NCI-H2081 (cell line): ENCODE measurements around the gene AUTS2.

Experiments
- DNase-seq, 2 experiments: peaks; one replicate each; lab custom pipeline; 2025; lab: John Stamatoyannopoulos, UW

The AUTS2 gene

GRCh38 chr7:70188901-70189650 is 590.8 kb downstream of the AUTS2 start:
- no peak for DNase-seq

DNA sequence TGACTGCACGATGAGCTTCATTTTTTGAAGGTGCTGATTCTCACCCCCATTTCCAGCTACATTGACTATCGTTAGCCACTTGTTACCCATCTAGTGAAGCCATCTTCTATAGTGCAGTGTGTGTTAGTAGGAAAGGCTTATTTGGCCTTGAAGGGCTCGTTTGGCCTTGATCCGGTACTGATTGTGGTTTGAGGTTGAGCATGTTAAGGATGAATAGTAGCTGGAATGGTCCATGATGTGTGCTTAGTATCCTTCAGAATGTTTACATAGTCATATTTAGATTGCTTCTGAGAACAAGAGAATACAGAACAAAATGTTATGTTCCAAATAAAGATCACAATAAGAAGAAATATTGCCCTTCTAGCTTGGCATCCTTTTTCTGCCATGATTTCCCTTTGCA is 591.5 kb downstream of the AUTS2 start:
- DNase-seq = no peak

DNA sequence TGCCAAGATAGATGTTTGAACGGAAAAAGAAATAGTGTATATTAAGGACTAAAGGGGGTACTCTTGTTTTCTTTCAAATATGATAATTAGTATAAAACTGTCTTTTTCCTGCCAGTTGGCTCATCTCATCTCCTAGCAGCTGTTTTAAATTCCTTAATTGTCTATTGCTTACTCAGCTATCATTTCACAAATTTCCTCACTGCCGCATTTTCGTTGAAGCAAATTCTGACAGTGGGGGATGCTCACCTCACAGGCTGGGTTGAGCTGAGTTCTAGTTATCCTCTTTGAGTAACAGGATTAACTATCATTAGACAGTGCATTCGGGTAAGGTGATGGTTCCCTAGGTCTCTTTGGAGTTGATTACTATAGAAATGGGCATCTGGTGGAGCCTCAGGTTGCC is 592.0 kb downstream of the AUTS2 start:
- DNase-seq = no peak

- peak; percentile 52 to 67 for DNase-seq
Measured at GRCh38 chr7:70193514-70193913, 595.2 kb downstream of the AUTS2 start.

DNA sequence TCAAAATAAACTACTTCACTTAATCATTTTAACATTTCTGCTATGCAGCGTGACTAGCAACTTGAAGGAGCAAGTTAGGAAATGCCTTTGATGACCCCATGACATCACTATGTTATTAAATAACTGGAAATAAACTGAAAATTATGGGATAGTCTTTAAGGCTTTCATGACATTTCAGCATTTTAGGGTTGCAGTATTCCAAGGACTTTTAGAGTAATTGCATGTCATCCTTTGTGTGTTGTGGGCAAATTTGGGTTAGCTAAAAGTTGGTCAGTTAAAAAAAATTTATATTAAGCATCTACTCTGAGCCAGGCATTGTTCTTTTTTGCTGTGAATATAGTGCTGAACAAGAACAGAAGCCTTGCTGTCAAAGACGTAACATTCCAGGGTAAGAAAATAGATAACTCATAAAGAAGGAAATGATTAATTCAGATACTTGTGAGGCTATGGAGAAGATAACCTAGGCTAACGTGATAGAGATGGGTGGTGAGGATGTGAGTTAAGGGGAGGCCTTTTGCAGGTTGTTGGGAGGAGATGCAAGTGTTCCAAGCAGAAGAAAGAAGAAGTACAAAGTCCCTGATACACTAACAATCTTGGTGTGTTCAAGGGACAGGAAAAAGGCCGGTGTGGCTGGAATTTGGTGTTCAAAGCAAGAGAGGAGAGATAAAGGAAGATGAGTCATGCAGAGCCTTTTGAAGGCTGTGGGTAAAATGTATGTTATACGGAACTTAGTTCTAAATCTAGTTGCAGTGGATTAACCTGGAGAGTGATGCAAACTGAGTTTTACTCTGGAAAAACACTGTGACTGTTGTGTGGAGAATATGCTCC is 610.2 kb downstream of the AUTS2 start:
- no peak for DNase-seq

- DNase-seq = no peak
Measured at GRCh38 chr7:70210200-70210935, 612.1 kb downstream of the AUTS2 start.

GRCh38 chr7:70210936-70211310 is 612.6 kb downstream of the AUTS2 start:
- no peak for DNase-seq

GRCh38 chr7:70212281-70212680 is 614.0 kb downstream of the AUTS2 start:
- no peak for DNase-seq

GRCh38 chr7:70214071-70214470 is 615.8 kb downstream of the AUTS2 start:
- DNase-seq = no peak

DNA sequence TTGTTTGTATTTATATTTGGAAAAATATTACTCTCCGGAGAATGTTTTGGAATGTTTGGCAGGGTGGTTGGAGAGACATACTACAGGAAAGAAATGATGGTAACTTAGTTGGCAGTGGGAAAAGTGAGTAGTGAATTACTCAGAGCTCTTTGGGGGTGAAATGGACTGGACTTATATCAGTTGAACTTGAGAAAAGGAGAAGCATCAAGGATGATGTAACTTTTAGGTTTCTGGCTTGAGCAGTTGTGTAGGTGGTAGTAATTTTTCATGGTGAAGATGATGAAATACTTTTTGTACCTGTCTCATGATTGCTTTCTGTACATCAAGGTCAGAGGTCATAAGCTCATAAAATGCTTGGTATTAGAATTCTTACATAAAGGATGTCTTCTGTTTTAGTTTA is 617.2 kb downstream of the AUTS2 start:
- no peak for DNase-seq

DNA sequence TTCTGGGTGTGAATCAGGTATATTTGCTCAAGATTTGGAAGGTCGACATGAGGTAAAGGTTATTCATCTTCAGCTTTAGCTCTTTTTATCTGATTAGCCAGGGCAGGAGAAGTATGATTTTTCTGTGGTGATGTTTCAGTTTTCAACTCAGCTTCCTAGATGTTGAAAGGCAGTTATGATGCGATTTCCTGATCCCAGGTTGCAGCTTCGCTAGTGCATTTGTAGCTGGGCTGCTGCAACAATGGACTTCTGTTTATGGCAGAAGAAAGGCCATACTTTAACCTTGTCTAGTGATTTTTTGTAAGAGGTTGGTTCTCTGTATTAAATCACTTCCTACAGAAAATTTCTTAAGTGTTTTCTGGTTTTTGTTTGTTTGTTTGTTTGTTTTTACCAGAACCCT is 619.3 kb downstream of the AUTS2 start:
- DNase-seq = no peak

GRCh38 chr7:70218006-70218405 is 619.7 kb downstream of the AUTS2 start:
- no peak for DNase-seq

- no peak for DNase-seq
Measured at GRCh38 chr7:70219061-70219460, 620.8 kb downstream of the AUTS2 start.

- no peak for DNase-seq
Measured at GRCh38 chr7:70229242-70229641, 631.0 kb downstream of the AUTS2 start.

GRCh38 chr7:70230761-70231160 is 632.5 kb downstream of the AUTS2 start:
- DNase-seq = no peak

- DNase-seq = no peak
Measured at GRCh38 chr7:70233776-70234175, 635.5 kb downstream of the AUTS2 start.

GRCh38 chr7:70237256-70237655 is 639.0 kb downstream of the AUTS2 start:
- DNase-seq = peak in 1 of 2 experiments; percentile 52

GRCh38 chr7:70237831-70238575 is 639.7 kb downstream of the AUTS2 start:
- DNase-seq = no peak

DNA sequence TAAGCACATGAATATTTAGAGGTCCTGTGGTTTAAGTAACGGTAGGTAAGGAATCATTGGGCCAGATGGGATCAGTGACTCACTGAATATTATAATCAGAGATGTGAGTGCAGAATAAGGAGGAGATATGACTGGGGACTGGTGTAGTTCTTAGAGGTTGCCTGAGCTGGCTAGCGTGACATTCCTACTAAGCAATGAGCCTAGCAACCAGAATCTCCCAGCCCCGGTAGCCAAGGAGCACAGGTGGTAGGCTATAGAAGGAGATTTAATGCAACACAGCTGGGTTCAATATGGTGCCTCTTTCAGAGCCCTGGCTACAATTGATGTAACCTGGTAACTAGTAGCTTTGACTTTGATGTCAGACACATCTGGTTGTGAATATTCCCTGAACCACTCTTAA is 641.6 kb downstream of the AUTS2 start:
- no peak for DNase-seq

GRCh38 chr7:70240873-70241272 is 642.6 kb downstream of the AUTS2 start:
- DNase-seq = no peak

GRCh38 chr7:70241536-70242175 is 643.4 kb downstream of the AUTS2 start:
- no peak for DNase-seq

- DNase-seq = no peak
Measured at GRCh38 chr7:70242826-70243225, 644.6 kb downstream of the AUTS2 start.
